NCI-H345 treated with DMSO at 0.1 percent for 48 hours (cell line): Measurements from ENCODE around the gene TECPR1.

Experiments used
- DNase-seq: peaks from one replicate; lab custom pipeline; 2025; ENCODE audit not compliant: unreplicated experiment; lab: John Stamatoyannopoulos, UW

The TECPR1 gene

GRCh38 chr7:98193474-98194180, 58.4 kb downstream of the TECPR1 start:
- no peak for DNase-seq

DNA sequence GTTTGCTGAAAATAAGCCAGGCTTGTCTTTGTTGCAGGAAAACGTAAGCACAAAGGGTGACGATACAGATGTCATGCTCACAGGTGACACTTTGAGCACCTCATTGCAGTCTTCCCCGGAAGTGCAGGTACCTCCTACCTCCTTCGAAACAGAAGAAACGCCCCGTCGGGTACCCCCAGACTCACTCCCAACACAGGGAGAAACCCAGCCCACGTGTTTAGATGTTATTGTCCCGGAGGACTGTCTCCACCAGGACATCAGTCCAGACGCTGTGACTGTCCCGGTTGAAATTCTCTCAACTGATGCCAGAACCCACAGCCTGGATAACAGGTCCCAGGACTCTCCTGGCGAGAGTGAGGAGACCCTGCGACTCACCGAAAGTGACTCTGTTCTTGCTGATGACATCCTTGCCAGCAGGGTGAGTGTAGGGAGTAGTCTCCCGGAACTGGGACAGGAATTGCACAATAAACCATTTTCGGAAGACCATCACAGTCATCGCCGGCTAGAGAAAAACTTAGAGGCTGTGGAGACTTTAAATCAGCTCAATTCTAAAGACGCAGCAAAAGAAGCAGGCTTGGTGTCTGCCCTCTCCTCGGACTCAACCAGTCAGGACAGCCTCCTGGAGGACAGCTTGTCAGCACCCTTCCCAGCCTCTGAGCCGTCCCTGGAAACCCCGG, 59.1 kb downstream of the TECPR1 start:
- DNase-seq, result no peak

- DNase-seq, result no peak
Measured at GRCh38 chr7:98191668-98192431, 60.2 kb downstream of the TECPR1 start.

GRCh38 chr7:98189559-98189958, 62.5 kb downstream of the TECPR1 start:
- no peak for DNase-seq

- DNase-seq, result no peak
Measured at GRCh38 chr7:98187138-98187502, 64.9 kb downstream of the TECPR1 start.

- no peak for DNase-seq
Measured at GRCh38 chr7:98186452-98187137, 65.4 kb downstream of the TECPR1 start.

- DNase-seq, result no peak
Measured at GRCh38 chr7:98185101-98185500, 66.9 kb downstream of the TECPR1 start.

- no peak for DNase-seq
Measured at GRCh38 chr7:98180751-98181150, 71.3 kb downstream of the TECPR1 start.

- DNase-seq, result no peak
Measured at GRCh38 chr7:98178762-98179490, 73.1 kb downstream of the TECPR1 start.

DNA sequence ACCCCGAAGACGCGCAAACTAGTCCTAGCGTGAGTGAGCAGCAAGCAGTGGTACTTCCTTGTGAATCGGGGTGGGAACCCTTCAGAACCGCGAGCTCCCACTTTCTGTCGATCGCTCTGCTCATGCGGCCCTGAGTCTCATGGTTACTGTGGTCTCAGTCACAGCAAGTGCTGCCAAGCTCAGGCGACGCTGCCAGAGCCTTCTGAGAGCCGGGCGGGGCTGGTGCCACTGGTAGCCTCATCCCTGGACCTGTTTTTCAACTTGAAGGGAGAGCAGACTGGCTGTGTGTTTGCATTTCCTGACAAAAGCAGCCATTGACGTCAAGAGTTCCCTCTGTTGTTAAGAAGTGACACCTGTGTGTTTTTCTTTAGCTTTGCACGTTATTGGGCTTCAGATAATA, 73.7 kb downstream of the TECPR1 start:
- no peak for DNase-seq

DNA sequence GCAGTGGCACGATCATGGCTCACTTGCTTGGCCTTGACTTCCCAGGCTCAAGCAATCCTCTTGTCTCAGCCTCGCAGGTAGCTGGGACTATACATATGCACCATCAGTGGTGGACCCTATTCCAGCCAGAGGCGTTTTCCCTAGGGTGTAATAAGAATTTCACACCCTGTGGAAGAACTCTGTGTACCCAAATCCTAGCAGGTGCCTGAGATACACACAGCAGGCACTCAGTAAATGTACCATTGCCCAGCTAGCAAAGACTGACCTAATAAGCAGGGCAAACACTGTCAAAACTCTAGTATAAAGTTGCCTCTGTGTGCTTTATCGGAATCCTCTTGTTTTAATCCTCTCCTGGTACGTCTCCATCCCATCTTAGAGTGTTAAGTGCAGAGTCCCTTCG, 74.5 kb downstream of the TECPR1 start:
- DNase-seq, result no peak

DNA sequence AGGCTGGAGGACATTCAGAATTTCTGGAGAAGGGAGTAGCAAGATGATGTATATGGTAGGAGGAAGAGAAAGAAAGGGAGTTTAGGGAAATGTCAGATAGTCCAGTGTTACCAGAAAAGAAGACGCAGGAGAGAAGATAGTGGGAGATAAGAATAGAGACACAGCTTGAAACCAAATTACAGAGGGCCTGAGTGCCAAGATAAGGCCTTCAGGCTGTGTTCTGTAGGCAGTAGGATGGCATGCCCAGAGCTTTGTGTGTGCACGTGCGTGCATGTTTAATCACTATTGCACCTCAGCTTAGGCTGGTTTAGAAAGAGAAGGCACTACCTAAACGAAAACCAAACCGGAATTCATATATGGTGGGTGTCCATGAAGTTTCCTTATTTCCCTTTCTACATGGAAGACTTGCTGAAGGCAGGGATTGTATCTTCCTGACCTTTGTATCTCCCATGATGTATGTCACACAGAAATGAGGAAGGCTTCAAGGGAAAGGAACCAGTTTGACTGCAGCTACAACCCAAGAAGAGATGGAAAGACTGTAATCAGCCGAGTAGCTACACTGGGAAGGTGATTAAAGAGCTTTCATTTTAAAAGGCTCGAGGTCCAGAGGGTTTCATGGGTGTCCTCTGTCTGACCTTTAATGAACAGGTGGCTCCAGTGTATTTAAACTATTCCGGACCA, 76.6 kb downstream of the TECPR1 start:
- no peak for DNase-seq

- no peak for DNase-seq
Measured at GRCh38 chr7:98174334-98175259, 77.4 kb downstream of the TECPR1 start.

DNA sequence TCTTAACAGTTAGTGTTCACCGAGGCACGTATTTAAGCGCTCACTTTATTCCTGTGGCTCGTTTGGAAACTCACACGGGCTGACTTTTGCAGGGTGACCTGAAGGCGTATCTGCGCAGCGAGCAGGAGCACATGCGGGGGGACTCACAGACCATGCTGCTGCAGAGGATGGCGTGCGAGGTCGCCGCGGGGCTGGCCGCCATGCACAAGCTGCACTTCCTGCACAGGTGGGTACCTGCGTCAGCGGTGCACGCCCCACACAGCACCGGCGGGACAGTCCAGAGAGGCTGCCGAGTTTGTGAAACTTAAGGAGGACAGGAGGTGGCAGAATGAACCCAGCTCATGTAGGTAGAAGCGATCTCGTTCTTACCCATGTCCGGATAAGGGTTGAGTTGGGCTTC, 80.6 kb downstream of the TECPR1 start:
- no peak for DNase-seq

- DNase-seq, result no peak
Measured at GRCh38 chr7:98170966-98171365, 81.1 kb downstream of the TECPR1 start.

GRCh38 chr7:98168904-98169621, 83.0 kb downstream of the TECPR1 start:
- DNase-seq, result no peak

DNA sequence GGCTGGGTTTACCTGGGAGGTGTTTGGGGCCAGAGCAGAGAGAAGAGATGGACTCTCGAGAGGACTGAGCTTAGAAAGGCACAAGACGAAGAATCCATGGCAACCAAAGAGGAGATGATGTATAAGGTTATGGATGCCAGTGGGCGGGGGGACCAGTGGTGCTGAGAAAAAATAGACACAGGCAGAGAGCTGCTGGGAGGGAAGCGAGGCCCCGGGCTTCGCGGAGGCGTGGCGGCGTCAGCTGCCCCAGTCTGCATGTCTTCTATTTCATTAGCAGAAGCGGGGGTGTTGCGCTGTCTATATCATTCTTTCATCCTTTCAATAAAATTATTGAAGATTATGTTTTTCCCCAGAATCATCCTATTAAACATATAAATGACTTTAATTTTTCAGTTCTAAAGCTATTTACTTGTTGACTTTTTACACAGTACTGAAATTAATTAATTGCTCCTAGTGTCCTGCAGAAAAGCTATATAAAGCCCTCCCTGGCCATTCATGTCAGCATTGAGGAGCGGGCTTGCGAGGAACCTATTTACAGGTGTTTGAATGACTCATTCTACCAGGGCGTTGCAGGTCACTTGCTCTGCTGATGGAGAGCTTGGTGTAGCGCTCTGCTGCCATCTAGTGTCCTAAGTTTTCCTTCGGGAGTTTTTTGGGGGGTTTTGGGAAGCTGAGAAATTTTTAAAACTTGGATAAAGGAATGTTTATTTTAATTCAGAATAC, 83.7 kb downstream of the TECPR1 start:
- DNase-seq, result peak; percentile 33

GRCh38 chr7:98167653-98168052, 84.4 kb downstream of the TECPR1 start:
- DNase-seq, result no peak
